Measurements from ENCODE around the gene ASB14.

Gene ASB14

GRCh38 chr3:57278237-57278636, 14.2 kb downstream of the ASB14 start:
- no peak for TF ChIP-seq CTCF (conservative IDR thresholded peaks at IDR 0.05; ENCODE audit: low read depth, low read length)
- no peak for DNase-seq (ENCODE audit: low read depth)
- H3K4me3 ChIP-seq (ENCODE audit: low read depth, low read length): no peak overlapping the region

- H3K4me3 ChIP-seq (ENCODE audit: low read depth, low read length): no peak overlapping the region
- TF ChIP-seq CTCF (conservative IDR thresholded peaks at IDR 0.05; ENCODE audit: low read depth, low read length): no peak
- no peak for DNase-seq (ENCODE audit: low read depth)
These were observed 17.1 kb downstream of the ASB14 start for GRCh38 chr3:57275393-57275792.

GRCh38 chr3:57274845-57275244, 17.6 kb downstream of the ASB14 start:
- DNase-seq (ENCODE audit: low read depth): no peak
- no peak for TF ChIP-seq CTCF (conservative IDR thresholded peaks at IDR 0.05; ENCODE audit: low read depth, low read length)
- H3K4me3 ChIP-seq (ENCODE audit: low read depth, low read length): no peak overlapping the region

- peak; percentile 40 for DNase-seq (ENCODE audit: low read depth)
- TF ChIP-seq CTCF (conservative IDR thresholded peaks at IDR 0.05; ENCODE audit: low read depth, low read length): no peak
- H3K4me3 ChIP-seq (ENCODE audit: low read depth, low read length): no peak overlapping the region
These were observed 24.1 kb downstream of the ASB14 start for GRCh38 chr3:57268416-57268815.

GRCh38 chr3:57261929-57262328, 30.6 kb downstream of the ASB14 start:
- H3K4me3 ChIP-seq (ENCODE audit: low read depth, low read length): no peak overlapping the region
- DNase-seq (ENCODE audit: low read depth): no peak
- no peak for TF ChIP-seq CTCF (conservative IDR thresholded peaks at IDR 0.05; ENCODE audit: low read depth, low read length)

- TF ChIP-seq CTCF (conservative IDR thresholded peaks at IDR 0.05; ENCODE audit: low read depth, low read length): no peak
- DNase-seq (ENCODE audit: low read depth): no peak
- H3K4me3 ChIP-seq (ENCODE audit: low read depth, low read length): no peak overlapping the region
These were observed 31.4 kb downstream of the ASB14 start for GRCh38 chr3:57261119-57261518.

GRCh38 chr3:57257678-57258077, 34.8 kb downstream of the ASB14 start:
- no peak overlapping the region for H3K4me3 ChIP-seq (ENCODE audit: low read depth, low read length)
- no peak for DNase-seq (ENCODE audit: low read depth)
- TF ChIP-seq CTCF (conservative IDR thresholded peaks at IDR 0.05; ENCODE audit: low read depth, low read length): no peak
